Anterior cingulate cortex (tissue), 58 donors: ENCODE data around the gene TMEM53.
"Not testable (repeated sequence)": the region's sequence is repeated elsewhere in the genome, so short reads cannot be mapped to it uniquely, and the experiment has no call there.

Experiments used
- DNase-seq, 58 donors: peaks; one replicate each; lab custom pipeline; 2025; lab: John Stamatoyannopoulos, UW

Gene TMEM53

GRCh38 chr1:44699375-44699774, 25.1 kb upstream of the TMEM53 start:
- DNase-seq, result not testable (repeated sequence)

GRCh38 chr1:44698138-44698537, 23.9 kb upstream of the TMEM53 start:
- no peak for DNase-seq

- DNase-seq, result peak in 1 of 58 donors; percentile 2
Observed at GRCh38 chr1:44696789-44697345, 22.6 kb upstream of the TMEM53 start.

GRCh38 chr1:44696101-44696500, 21.8 kb upstream of the TMEM53 start:
- no peak for DNase-seq

- DNase-seq, result no peak
Observed at GRCh38 chr1:44695671-44696070, 21.4 kb upstream of the TMEM53 start.

- no peak for DNase-seq
Observed at GRCh38 chr1:44694863-44695478, 20.7 kb upstream of the TMEM53 start.

- DNase-seq, result no peak
Observed at GRCh38 chr1:44693900-44694299, 19.6 kb upstream of the TMEM53 start.

- DNase-seq, result no peak
Observed at GRCh38 chr1:44693159-44693558, 18.9 kb upstream of the TMEM53 start.

GRCh38 chr1:44689447-44689765, 15.1 kb upstream of the TMEM53 start:
- DNase-seq, result no peak

GRCh38 chr1:44688760-44689446, 14.6 kb upstream of the TMEM53 start:
- DNase-seq, result no peak

- DNase-seq, result no peak
Observed at GRCh38 chr1:44685881-44686280, 11.6 kb upstream of the TMEM53 start.

- no peak for DNase-seq
Observed at GRCh38 chr1:44685218-44685617, 10.9 kb upstream of the TMEM53 start.

- DNase-seq, result no peak
Observed at GRCh38 chr1:44684525-44684924, 10.2 kb upstream of the TMEM53 start.

- no peak for DNase-seq
Observed at GRCh38 chr1:44682883-44683265, 8.6 kb upstream of the TMEM53 start.

- DNase-seq, result no peak
Observed at GRCh38 chr1:44681905-44682882, 7.9 kb upstream of the TMEM53 start.

- DNase-seq, result no peak
Observed at GRCh38 chr1:44679468-44679867, 5.2 kb upstream of the TMEM53 start.

GRCh38 chr1:44678626-44679025, 4.3 kb upstream of the TMEM53 start:
- DNase-seq, result no peak

GRCh38 chr1:44678120-44678519, 3.8 kb upstream of the TMEM53 start:
- no peak for DNase-seq

- peak in 1 of 58 donors; percentile 9 for DNase-seq
Observed at GRCh38 chr1:44677201-44677766, 3.0 kb upstream of the TMEM53 start.

- DNase-seq, result no peak
Observed at GRCh38 chr1:44676484-44677200, 2.4 kb upstream of the TMEM53 start.
